CD4-positive, CD25-positive, alpha-beta regulatory T cell (primary cell): ENCODE data around the gene MICAL3. TPM values are rescaled to one million over a fixed set of nuclear protein-coding genes. Genes with fewer than 3 reads are reported as not detected.

Source experiments
- ATAC-seq, 2 donors: fragments of 150-1000 bp; cut with Tn5 transposase; one replicate each; pipeline ENCODE4 v1.10.0; 2021; ENCODE audit warnings: low read depth in 2 of 2, moderate number of reproducible peaks in 2 of 2, moderate library complexity in 1 of 2
- DNase-seq, 3 donors: peaks; one replicate each; pipeline versions ENCODE4 v3.0.0 to v3.0.0-alpha.2; 2012 to 2022; ENCODE audit warnings: mixed read lengths in 1 of 3
- H3K27ac ChIP-seq: one replicate; pipeline ENCODE4 v1.7.0; 2013; ENCODE audit warnings: mild to moderate bottlenecking, low read length; ENCODE audit not compliant: insufficient read depth, poor library complexity, severe bottlenecking
- H3K27me3 ChIP-seq: one replicate; pipeline ENCODE4 v1.7.0; 2013; ENCODE audit warnings: low read length; ENCODE audit not compliant: control insufficient read depth, insufficient read depth
- H3K36me3 ChIP-seq: one replicate; pipeline ENCODE4 v1.7.0; 2013; ENCODE audit warnings: mild to moderate bottlenecking, low read length, moderate library complexity; ENCODE audit not compliant: control insufficient read depth, insufficient read depth
- H3K4me1 ChIP-seq: 2 replicates; pipeline ENCODE4 v1.7.0; 2013; ENCODE audit warnings: mild to moderate bottlenecking, low read length; ENCODE audit not compliant: insufficient read depth, control insufficient read depth, poor library complexity, severe bottlenecking
- H3K4me3 ChIP-seq: one replicate; pipeline ENCODE4 v1.7.0; 2013; ENCODE audit warnings: low read depth, mild to moderate bottlenecking, low read length, moderate library complexity
- H3K9me3 ChIP-seq, 2 experiments: 1 replicate in 1 of 2; 2 replicates in 1 of 2; pipeline ENCODE4 v1.7.0; 2013; ENCODE audit warnings: low read length in 2 of 2, mild to moderate bottlenecking in 1 of 2, moderate library complexity in 1 of 2; ENCODE audit not compliant: control insufficient read depth in 2 of 2
- H3K27ac Mint-ChIP-seq, 3 donors: one replicate each; pipeline ENCODE4 v1.8.0; 2020 to 2022; ENCODE audit warnings: mild to moderate bottlenecking in 3 of 3, mixed read lengths in 3 of 3, moderate library complexity in 2 of 3
- H3K27me3 Mint-ChIP-seq: one replicate; pipeline ENCODE4 v1.8.0; 2022; ENCODE audit warnings: mild to moderate bottlenecking, mixed read lengths
- H3K36me3 Mint-ChIP-seq: one replicate; pipeline ENCODE4 v1.8.0; 2020; ENCODE audit warnings: mixed read lengths
- H3K4me1 Mint-ChIP-seq, 4 donors: one replicate each; pipeline ENCODE4 v1.8.0; 2020 to 2022; ENCODE audit warnings: mixed read lengths in 4 of 4, mild to moderate bottlenecking in 1 of 4
- H3K4me3 Mint-ChIP-seq, 4 donors: one replicate each; pipeline ENCODE4 v1.8.0; 2020 to 2022; ENCODE audit warnings: mild to moderate bottlenecking in 4 of 4, mixed read lengths in 4 of 4, moderate library complexity in 3 of 4
- H3K9me3 Mint-ChIP-seq, 7 donors: one replicate each; pipeline ENCODE4 v1.8.0; 2020 to 2022; ENCODE audit warnings: mixed read lengths in 7 of 7, mild to moderate bottlenecking in 3 of 7, moderate library complexity in 2 of 7
- polyA plus RNA-seq, 4 donors: library from polyadenylated mRNA; unstranded; fragments of 300-500 nt; fragmentation: Illumina TruSeq; gene quantifications; one replicate each; pipeline ENCODE4 v1.2.3, GENCODE V29; 2021
- total RNA-seq: library from RNA; stranded (reverse); gene quantifications from one replicate; pipeline ENCODE4 v1.2.3, GENCODE V29; 2022

The MICAL3 gene
- total and polyA plus RNA-seq, 5 donors from 2014 or later, result 0.71 to 39.9 (median 1.8) TPM

DNA sequence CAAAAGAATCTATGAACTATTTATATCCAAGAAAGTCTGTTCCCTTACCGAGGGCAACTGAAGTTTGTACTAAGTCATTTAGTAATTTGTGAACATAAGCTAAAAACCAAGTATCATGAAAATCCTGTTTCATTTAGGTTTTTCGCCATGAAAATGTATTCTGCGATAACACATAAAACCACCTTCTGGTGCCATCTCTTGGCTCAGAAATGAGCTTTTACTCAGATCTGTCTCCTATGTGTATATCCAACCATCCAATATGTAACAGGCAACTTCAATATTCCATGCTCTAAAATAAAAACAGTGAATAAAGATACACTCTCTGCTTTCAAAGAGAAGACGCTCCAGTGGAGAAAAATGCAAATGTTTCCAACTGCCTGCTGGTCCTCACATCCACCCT is 132.0 kb downstream of the MICAL3 start:
- Mint-ChIP-seq H3K4me3 (no peak overlapping the region), H3K36me3 (peaks cover 51% of the 10 kb centered on the region), H3K27me3 (no peaks in the 10 kb centered on the region), H3K9me3 (no peaks in the 10 kb centered on the region), H3K4me1 (no peaks in the 10 kb centered on the region), H3K27ac (no peak overlapping the region)
- H3K4me3 ChIP-seq, result no peak overlapping the region
- H3K4me1 ChIP-seq, result no peaks in the 10 kb centered on the region
- no peaks in the 10 kb centered on the region for H3K9me3 ChIP-seq
- DNase-seq, result no peak
- H3K27me3 ChIP-seq, result no peaks in the 10 kb centered on the region
- H3K36me3 ChIP-seq, result peaks cover 66% of the 10 kb centered on the region
- ATAC-seq, result no peak
- no peak overlapping the region for H3K27ac ChIP-seq

- Histone ChIP-seq H3K27ac (no peak overlapping the region), H3K36me3 (peaks cover 69% of the 10 kb centered on the region), H3K9me3 (no peaks in the 10 kb centered on the region), H3K4me3 (no peak overlapping the region), H3K27me3 (no peaks in the 10 kb centered on the region), H3K4me1 (no peaks in the 10 kb centered on the region)
- ATAC-seq (no peak), DNase-seq (no peak)
- Mint-ChIP-seq H3K4me1 (no peaks in the 10 kb centered on the region), H3K27ac (peak overlapping the region in 1 of 3 donors; percentile 34), H3K27me3 (no peaks in the 10 kb centered on the region), H3K9me3 (no peaks in the 10 kb centered on the region), H3K36me3 (peaks cover 53% of the 10 kb centered on the region), H3K4me3 (no peak overlapping the region)
These were observed 132.7 kb downstream of the MICAL3 start for GRCh38 chr22:17891481-17892167.

GRCh38 chr22:17890892-17891291 is 133.5 kb downstream of the MICAL3 start:
- DNase-seq (no peak), ATAC-seq (no peak)
- Mint-ChIP-seq H3K4me3 (no peak overlapping the region), H3K27me3 (no peaks in the 10 kb centered on the region), H3K27ac (no peak overlapping the region), H3K36me3 (peaks cover 52% of the 10 kb centered on the region), H3K4me1 (no peaks in the 10 kb centered on the region), H3K9me3 (no peaks in the 10 kb centered on the region)
- no peaks in the 10 kb centered on the region for H3K9me3 ChIP-seq
- no peaks in the 10 kb centered on the region for H3K4me1 ChIP-seq
- no peaks in the 10 kb centered on the region for H3K27me3 ChIP-seq
- peaks cover 65% of the 10 kb centered on the region for H3K36me3 ChIP-seq
- no peak overlapping the region for H3K4me3 ChIP-seq
- H3K27ac ChIP-seq, result no peak overlapping the region

- ATAC-seq (no peak), DNase-seq (no peak)
- Histone ChIP-seq H3K4me3 (no peak overlapping the region), H3K9me3 (no peaks in the 10 kb centered on the region), H3K27ac (no peak overlapping the region), H3K36me3 (peaks cover 65% of the 10 kb centered on the region), H3K27me3 (no peaks in the 10 kb centered on the region), H3K4me1 (no peaks in the 10 kb centered on the region)
- no peaks in the 10 kb centered on the region for H3K4me1 Mint-ChIP-seq
- no peak overlapping the region for H3K4me3 Mint-ChIP-seq
- no peaks in the 10 kb centered on the region for H3K27me3 Mint-ChIP-seq
- H3K36me3 Mint-ChIP-seq, result peaks cover 54% of the 10 kb centered on the region
- no peaks in the 10 kb centered on the region for H3K9me3 Mint-ChIP-seq
- H3K27ac Mint-ChIP-seq, result peak overlapping the region in 1 of 3 donors; percentile 11
These were observed 134.1 kb downstream of the MICAL3 start for GRCh38 chr22:17890245-17890671.

DNA sequence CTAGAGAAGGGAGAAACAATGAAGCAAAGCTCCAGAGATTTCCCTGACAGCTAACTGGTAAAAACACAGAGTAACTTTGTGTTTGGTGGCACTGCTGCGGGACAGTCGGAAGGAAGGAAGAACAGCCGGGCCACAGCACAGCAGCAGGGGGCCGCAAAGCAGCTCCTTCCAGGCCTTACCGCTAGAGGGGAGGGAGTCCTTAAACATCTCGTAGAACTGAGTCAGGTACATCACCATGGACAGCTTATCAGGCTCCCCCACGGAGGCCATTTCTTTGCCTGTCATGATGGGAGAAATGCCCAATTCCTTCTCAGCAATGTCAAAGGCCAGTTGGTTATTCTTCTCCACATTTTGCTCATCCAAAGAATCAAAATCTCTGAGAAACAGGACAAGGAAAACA is 135.5 kb downstream of the MICAL3 start:
- no peak for DNase-seq

DNA sequence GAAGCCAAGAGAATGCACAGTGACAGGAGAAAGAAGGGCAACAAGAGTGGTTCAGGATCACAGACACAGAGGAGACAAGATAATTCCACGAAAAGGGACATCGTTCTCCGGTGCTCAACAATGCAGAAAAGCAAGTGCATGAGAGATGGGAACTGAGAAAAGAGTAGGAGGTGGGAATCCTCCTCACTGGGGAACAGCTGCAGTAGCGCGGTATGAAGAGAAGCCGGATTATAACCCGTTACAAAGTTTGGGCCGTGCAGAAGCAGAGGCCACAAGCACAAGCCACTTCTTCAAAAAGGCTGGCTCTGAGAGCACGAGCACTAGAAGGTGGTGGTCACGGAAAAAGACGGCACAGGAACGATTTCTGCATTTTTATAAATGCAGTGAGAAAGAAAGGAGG is 135.9 kb downstream of the MICAL3 start:
- Mint-ChIP-seq H3K27ac (no peak overlapping the region), H3K36me3 (peaks cover 61% of the 10 kb centered on the region), H3K4me1 (no peaks in the 10 kb centered on the region), H3K9me3 (no peaks in the 10 kb centered on the region), H3K27me3 (no peaks in the 10 kb centered on the region), H3K4me3 (no peak overlapping the region)
- no peak for DNase-seq
- no peaks in the 10 kb centered on the region for H3K9me3 ChIP-seq
- H3K27me3 ChIP-seq, result no peaks in the 10 kb centered on the region
- H3K4me3 ChIP-seq, result no peak overlapping the region
- peaks cover 66% of the 10 kb centered on the region for H3K36me3 ChIP-seq
- ATAC-seq, result no peak
- H3K4me1 ChIP-seq, result no peaks in the 10 kb centered on the region
- no peak overlapping the region for H3K27ac ChIP-seq

More for the DNA sequence above, 135.5 kb downstream of the MICAL3 start:
- no peak overlapping the region for H3K27ac ChIP-seq
- no peaks in the 10 kb centered on the region for H3K27me3 Mint-ChIP-seq
- no peaks in the 10 kb centered on the region for H3K4me1 Mint-ChIP-seq
- ATAC-seq, result no peak
- no peaks in the 10 kb centered on the region for H3K27me3 ChIP-seq
- no peak overlapping the region for H3K4me3 Mint-ChIP-seq
- H3K36me3 ChIP-seq, result peaks cover 70% of the 10 kb centered on the region
- no peaks in the 10 kb centered on the region for H3K4me1 ChIP-seq
- H3K4me3 ChIP-seq, result no peak overlapping the region
- no peak overlapping the region for H3K27ac Mint-ChIP-seq
- H3K9me3 ChIP-seq, result no peaks in the 10 kb centered on the region
- H3K36me3 Mint-ChIP-seq, result peaks cover 58% of the 10 kb centered on the region
- no peaks in the 10 kb centered on the region for H3K9me3 Mint-ChIP-seq

DNA sequence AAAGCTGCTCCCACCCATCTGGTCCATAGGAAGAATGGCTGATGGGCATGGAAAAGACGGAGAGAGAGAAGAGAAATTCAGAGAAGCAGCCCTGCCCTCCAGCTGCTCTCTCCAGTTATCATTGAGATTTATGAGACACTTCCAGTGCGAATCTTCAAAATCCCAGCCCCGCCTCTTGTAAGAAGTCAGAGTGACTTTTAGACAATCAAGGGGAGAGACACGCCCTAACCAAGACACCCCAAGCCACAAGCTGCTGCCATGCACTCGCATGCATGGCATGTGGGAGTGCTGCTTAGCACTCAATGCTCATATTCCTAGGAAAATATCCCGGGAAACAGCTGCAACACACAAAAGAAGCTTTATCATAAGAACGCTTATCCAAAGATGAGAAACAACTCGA is 139.5 kb downstream of the MICAL3 start:
- DNase-seq, result no peak
- Mint-ChIP-seq H3K4me3 (no peak overlapping the region), H3K36me3 (peaks cover 50% of the 10 kb centered on the region), H3K9me3 (no peaks in the 10 kb centered on the region), H3K4me1 (no peaks in the 10 kb centered on the region), H3K27ac (peak overlapping the region in 1 of 3 donors; percentile 78), H3K27me3 (no peaks in the 10 kb centered on the region)
- no peaks in the 10 kb centered on the region for H3K27me3 ChIP-seq
- no peak overlapping the region for H3K4me3 ChIP-seq
- no peak for ATAC-seq
- H3K9me3 ChIP-seq, result no peaks in the 10 kb centered on the region
- H3K36me3 ChIP-seq, result peaks cover 50% of the 10 kb centered on the region
- no peak overlapping the region for H3K27ac ChIP-seq
- H3K4me1 ChIP-seq, result no peaks in the 10 kb centered on the region

DNA sequence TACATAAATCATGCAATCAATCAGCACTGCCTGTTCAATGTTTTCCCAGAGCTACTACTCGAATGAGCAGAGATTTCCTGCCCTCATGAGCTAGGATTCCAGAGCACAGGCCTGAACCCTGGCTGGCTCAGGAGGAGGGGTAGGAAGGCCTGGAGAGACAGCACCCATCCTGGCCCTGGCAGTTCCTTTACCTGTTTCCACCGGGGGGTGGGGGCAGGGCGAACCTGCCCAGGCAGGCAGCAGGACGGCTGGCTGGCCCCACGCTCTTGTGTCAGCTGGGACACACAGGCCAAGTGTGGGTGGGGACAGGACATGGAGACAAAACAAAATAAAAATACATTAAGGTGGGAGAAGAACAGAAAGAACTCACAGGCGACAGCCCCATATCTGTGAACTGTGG is 140.3 kb downstream of the MICAL3 start:
- H3K4me1 Mint-ChIP-seq, result no peaks in the 10 kb centered on the region
- H3K27me3 Mint-ChIP-seq, result no peaks in the 10 kb centered on the region
- DNase-seq (no peak), ATAC-seq (no peak)
- Histone ChIP-seq H3K9me3 (no peaks in the 10 kb centered on the region), H3K36me3 (peaks cover 53% of the 10 kb centered on the region), H3K27me3 (no peaks in the 10 kb centered on the region), H3K4me1 (no peaks in the 10 kb centered on the region), H3K4me3 (no peak overlapping the region), H3K27ac (no peak overlapping the region)
- H3K4me3 Mint-ChIP-seq, result no peak overlapping the region
- H3K27ac Mint-ChIP-seq, result peak overlapping the region in 2 of 3 donors; percentile 0 to 45
- peaks cover 57% of the 10 kb centered on the region for H3K36me3 Mint-ChIP-seq
- no peaks in the 10 kb centered on the region for H3K9me3 Mint-ChIP-seq
